ENCODE data around the gene RASGRP1.

RASGRP1 gene

GRCh38 chr15:38453971-38454695, 110.5 kb downstream of the RASGRP1 start, which contains the start of gene FAM98B:
Gene FAM98B, plus strand, starts transcription at chr15:38454127. Its CDS starts 35 bp downstream, at chr15:38454162.
- FAIRE-seq = no peak

GRCh38 chr15:38441130-38441519, 123.5 kb downstream of the RASGRP1 start:
- FAIRE-seq = no peak

DNA sequence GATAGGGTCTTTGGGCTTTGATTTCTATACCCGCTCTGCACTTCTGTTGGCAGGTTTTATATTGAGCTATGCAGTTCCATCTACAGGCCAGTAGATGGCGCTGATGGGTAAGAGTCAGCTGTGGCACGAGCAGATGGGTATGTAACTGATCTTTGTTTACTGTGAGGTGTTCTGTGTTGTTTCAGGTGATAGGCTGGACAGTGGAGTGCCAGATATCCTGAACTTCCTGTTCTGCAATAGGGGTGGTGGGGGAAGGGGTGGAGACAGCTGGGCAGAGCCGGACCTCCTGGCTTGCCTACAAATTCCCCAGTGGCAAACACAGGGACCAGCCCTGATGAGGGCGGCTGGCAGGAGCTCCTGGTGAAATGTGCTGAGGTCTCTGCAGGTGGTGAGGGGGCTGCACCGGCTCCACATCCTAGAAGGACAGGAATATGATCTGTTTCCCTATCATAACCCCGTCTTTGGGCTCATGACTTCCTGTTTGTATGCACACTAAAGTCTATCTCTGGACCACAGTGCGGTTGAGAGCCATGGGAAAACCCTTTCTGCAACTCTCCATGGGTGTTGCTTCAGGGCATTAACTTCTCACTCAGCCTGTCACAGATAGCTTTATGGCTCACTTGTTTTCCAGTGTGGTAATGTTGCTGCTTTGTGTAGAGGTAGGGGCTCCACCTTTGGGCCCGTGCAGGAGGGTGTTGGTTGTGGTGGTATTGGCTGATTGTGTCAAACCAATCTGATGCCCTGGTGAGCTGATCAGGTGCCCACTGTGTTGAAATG, 124.1 kb downstream of the RASGRP1 start:
- FAIRE-seq = no peak

Data from A204.1 (cell line).